Measurements from ENCODE around the gene LEAP2. TPM values are rescaled to one million over a fixed set of nuclear protein-coding genes. Genes with fewer than 3 reads are reported as not detected.

The LEAP2 gene
- total RNA-seq, 1 experiment from 2014 or later, result 1.4 TPM

GRCh38 chr5:132839426-132840301 lies 33.8 kb upstream of the LEAP2 start:
- Mint-ChIP-seq H3K9me3 (no peaks in the 10 kb centered on the region), H3K4me3 (no peak overlapping the region), H3K36me3 (ENCODE audit: insufficient read depth in 1 of 3, low read depth in 3 of 3) (no peaks in the 10 kb centered on the region), H3K4me1 (no peaks in the 10 kb centered on the region; a peak in 1 of 4 replicates), H3K27ac (no peak overlapping the region; a peak in 1 of 7 replicates), H3K27me3 (ENCODE audit: low read depth) (peaks cover 2% of the 10 kb centered on the region)
- Histone ChIP-seq H3K4me2 (ENCODE audit: insufficient read depth, insufficient read length, low read length) (no peak overlapping the region), H3K18ac (ENCODE audit: insufficient read length, low read depth, low read length) (no peak overlapping the region), H3K56ac (ENCODE audit: insufficient read length, low read depth, low read length) (no peak overlapping the region), H2BK15ac (ENCODE audit: low read depth, low read length) (no peak overlapping the region), H2BK20ac (ENCODE audit: low read depth, low read length, poor library complexity, severe bottlenecking) (no peak overlapping the region), H2AK5ac (ENCODE audit: insufficient read length, low read length) (no peak overlapping the region), H3K27ac (ENCODE audit: insufficient read length, low read depth, low read length) (no peak overlapping the region), H3K23ac (ENCODE audit: insufficient read length, low read depth, low read length) (no peak overlapping the region), H3T11ph (ENCODE audit: low read length) (no peak overlapping the region), H3K79me2 (ENCODE audit: insufficient read depth, low read length) (no peaks in the 10 kb centered on the region), H2BK120ac (ENCODE audit: low read depth, low read length, poor library complexity, severe bottlenecking) (no peak overlapping the region), H2AFZ (ENCODE audit: low read length) (no peak overlapping the region), H3K4me1 (ENCODE audit: insufficient read depth, low read length) (no peaks in the 10 kb centered on the region), H3K9me3 (ENCODE audit: control insufficient read depth, low read depth, low read length) (no peaks in the 10 kb centered on the region), H3K14ac (ENCODE audit: insufficient read depth, low read length) (no peak overlapping the region), H4K5ac (ENCODE audit: insufficient read length, low read depth, low read length) (no peak overlapping the region), H3K27me3 (ENCODE audit: insufficient read depth, low read length) (no peaks in the 10 kb centered on the region), H4K20me1 (ENCODE audit: control insufficient read depth, insufficient read depth, insufficient read length) (no peaks in the 10 kb centered on the region), H3K9ac (ENCODE audit: extremely low read depth, insufficient read length, low read length) (no peak overlapping the region), H3K79me1 (ENCODE audit: insufficient read depth, low read depth, low read length, poor library complexity, severe bottlenecking) (no peaks in the 10 kb centered on the region), H3K4ac (ENCODE audit: low read depth, low read length) (no peak overlapping the region), H3K23me2 (ENCODE audit: insufficient read length, low read depth, low read length, poor library complexity, severe bottlenecking) (no peaks in the 10 kb centered on the region), H4K91ac (ENCODE audit: insufficient read length, low read depth, low read length) (no peak overlapping the region), H2BK12ac (ENCODE audit: insufficient read length, low read depth, low read length) (no peak overlapping the region), H4K8ac (replicated peaks; ENCODE audit: insufficient read length, low read depth, low read length) (no peak overlapping the region), H2BK5ac (ENCODE audit: insufficient read length, low read length) (no peak overlapping the region)
- no peak for DNase-seq
- TF ChIP-seq, protein P1, sequence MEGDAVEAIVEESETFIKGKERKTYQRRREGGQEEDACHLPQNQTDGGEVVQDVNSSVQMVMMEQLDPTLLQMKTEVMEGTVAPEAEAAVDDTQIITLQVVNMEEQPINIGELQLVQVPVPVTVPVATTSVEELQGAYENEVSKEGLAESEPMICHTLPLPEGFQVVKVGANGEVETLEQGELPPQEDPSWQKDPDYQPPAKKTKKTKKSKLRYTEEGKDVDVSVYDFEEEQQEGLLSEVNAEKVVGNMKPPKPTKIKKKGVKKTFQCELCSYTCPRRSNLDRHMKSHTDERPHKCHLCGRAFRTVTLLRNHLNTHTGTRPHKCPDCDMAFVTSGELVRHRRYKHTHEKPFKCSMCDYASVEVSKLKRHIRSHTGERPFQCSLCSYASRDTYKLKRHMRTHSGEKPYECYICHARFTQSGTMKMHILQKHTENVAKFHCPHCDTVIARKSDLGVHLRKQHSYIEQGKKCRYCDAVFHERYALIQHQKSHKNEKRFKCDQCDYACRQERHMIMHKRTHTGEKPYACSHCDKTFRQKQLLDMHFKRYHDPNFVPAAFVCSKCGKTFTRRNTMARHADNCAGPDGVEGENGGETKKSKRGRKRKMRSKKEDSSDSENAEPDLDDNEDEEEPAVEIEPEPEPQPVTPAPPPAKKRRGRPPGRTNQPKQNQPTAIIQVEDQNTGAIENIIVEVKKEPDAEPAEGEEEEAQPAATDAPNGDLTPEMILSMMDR (conservative IDR thresholded peaks at IDR 0.05), result no peak
- WGBS (ENCODE audit: extremely low coverage, insufficient read length, low lambda C conversion rate), result no CpG with 5 or more reads among the region's 8 CpGs

Measured in H9 (cell line).